ENCODE data around the gene RAB20.

RAB20 gene

DNA sequence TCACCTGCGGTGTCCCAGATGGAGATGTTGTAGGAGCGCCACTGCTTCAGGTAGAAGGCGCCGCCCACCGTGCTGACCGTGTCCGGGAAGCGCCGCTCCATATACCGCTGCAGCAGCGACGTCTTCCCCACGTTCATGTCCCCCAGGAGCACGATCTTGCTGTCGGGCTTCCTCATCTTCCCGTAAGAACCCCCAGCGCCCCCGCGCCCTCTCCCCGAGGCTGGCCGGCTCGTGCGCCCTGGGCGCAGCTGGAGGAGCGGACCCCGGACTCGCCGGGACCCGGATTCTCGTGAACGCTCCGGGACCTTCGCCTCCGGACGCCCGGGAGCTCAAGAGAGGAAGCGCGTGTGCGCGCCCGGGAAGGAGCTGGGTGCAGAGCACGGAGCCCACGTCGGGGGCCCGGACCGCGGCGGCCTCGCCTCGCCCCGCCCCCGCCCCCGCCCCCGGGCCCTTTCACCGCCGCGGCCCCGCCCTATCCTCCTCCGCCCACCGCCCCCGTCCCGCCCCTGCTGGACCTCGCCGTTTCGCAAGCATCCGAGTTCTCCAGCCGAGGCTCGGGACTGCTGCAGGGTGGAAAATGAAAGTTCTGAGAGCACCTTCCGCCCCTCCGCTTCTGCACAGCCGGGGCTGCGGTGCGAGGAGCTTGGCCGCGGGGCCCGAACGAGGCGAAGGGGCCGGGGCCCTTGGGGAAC is at the start of gene RAB20:
TSS of gene RAB20 (minus strand) at position 379 of the 692 bp plus-strand sequence. CDS start at position 176, 203 bp downstream.
- TF ChIP-seq EP300 (IDR thresholded peaks at IDR 0.05; ENCODE audit: borderline replicate concordance) (no peak), CEBPB (IDR thresholded peaks at IDR 0.05) (peak; percentile 94), YY1 (IDR thresholded peaks at IDR 0.05; ENCODE audit: low read depth) (peak; percentile 28; the same call in 1 of the 2 replicates), TAF1 (IDR thresholded peaks at IDR 0.05; ENCODE audit: low read depth) (peak; percentile 66; the same call in 1 of the 2 replicates), EGR1 (IDR thresholded peaks at IDR 0.05) (peak; percentile 80), NFIC (IDR thresholded peaks at IDR 0.05) (no peak)
- TF ChIP-seq, protein P1, sequence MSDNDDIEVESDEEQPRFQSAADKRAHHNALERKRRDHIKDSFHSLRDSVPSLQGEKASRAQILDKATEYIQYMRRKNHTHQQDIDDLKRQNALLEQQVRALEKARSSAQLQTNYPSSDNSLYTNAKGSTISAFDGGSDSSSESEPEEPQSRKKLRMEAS (IDR thresholded peaks at IDR 0.05): peak; percentile 60; the same call in 1 of the 2 replicates

DNA sequence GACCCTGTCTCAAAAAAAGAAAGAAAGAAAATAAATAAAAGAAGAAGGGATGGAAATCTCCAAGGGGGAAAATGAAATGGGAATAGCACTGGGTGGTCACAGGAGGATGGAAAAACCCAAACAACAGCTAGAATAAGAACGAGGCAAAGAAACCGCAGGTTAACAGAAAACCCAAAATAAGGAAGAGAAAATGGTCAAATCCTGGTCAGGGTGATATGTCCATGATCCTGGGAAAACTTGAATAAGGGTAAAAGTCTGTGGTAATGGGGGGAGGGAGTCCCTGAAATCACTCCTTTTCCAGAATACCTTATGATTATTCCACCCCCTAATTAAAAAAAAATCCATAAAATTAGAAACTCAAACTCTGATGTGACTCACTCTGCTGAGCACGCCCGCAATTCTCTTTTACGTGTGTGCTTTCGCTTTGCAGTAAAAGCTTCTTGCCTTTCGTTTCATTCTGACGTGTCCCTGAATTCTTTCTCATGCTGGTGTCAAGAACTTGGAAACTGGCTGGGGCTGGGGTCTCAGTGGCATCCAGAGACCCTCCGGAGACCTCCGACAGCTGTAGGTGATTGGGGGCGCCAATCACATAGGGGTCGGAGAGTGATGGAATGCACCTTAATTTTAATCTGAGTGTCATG is 49.6 kb upstream of the RAB20 start:
- no peak for TF ChIP-seq EP300 (IDR thresholded peaks at IDR 0.05; ENCODE audit: borderline replicate concordance)
- TF ChIP-seq TCF12 (IDR thresholded peaks at IDR 0.05; ENCODE audit: low read depth): no peak
- no peak for TF ChIP-seq EGR1 (IDR thresholded peaks at IDR 0.05)
- TF ChIP-seq, protein P1 (IDR thresholded peaks at IDR 0.05): no peak
- TF ChIP-seq TAF1 (IDR thresholded peaks at IDR 0.05; ENCODE audit: low read depth): no peak
- TF ChIP-seq USF1 (IDR thresholded peaks at IDR 0.05): no peak
- TF ChIP-seq NFIC (IDR thresholded peaks at IDR 0.05): no peak

DNA sequence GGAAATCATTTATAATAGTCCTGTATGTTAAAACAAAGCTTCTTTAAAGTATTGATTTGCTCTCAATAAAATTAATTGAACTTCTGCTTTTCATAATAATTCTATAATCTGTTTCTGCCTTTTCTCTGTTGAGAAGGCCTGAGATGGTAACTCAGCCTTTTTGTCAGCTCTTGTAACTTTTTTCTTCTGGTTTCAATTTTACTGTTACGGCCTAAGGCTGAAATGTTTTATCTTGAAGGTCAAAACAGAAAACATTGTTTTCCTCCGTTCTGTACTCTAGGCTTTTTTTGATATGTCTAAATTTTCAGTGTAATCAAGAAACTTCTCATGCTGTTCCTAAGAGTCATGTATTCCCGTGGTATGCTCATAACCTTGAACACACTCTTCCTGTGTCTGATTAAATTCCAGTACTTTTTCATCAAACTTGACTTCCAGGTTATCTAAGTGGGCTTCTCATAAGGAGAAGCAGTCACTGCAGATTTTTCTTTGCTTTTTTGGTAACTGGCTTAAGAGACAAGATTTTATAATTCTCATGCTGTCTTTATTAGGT is 46.2 kb upstream of the RAB20 start:
- TF ChIP-seq EGR1 (IDR thresholded peaks at IDR 0.05): no peak
- TF ChIP-seq ZBTB7A (IDR thresholded peaks at IDR 0.05; ENCODE audit: low read depth): no peak
- TF ChIP-seq, protein P1 (IDR thresholded peaks at IDR 0.05): no peak

DNA sequence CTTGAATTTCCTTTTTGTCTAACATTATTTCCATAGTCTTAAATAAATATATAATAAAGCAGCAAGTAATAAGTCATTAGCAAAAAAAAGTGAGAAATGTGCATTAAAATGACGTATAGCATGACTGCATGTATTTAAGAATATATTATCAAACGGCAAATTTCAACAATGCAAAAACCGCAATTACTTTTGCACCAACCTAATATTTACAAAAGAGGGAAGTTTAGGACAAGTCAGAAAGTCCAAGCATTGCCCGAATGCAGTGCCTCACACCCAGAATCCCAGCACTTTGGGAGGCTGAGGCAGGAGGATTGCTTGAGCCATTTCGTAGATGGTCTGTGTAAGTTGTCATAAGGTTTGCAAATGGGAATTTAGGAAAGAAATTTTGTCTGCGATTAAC is 43.6 kb upstream of the RAB20 start:
- TF ChIP-seq NFIC (IDR thresholded peaks at IDR 0.05): no peak
- TF ChIP-seq FOXM1 (IDR thresholded peaks at IDR 0.05; ENCODE audit: borderline replicate concordance, low read depth): no peak
- TF ChIP-seq YY1 (IDR thresholded peaks at IDR 0.05; ENCODE audit: low read depth): no peak
- no peak for TF ChIP-seq CREB1 (IDR thresholded peaks at IDR 0.05; ENCODE audit: low read depth)
- TF ChIP-seq USF1 (IDR thresholded peaks at IDR 0.05): no peak
- TF ChIP-seq, protein P2, sequence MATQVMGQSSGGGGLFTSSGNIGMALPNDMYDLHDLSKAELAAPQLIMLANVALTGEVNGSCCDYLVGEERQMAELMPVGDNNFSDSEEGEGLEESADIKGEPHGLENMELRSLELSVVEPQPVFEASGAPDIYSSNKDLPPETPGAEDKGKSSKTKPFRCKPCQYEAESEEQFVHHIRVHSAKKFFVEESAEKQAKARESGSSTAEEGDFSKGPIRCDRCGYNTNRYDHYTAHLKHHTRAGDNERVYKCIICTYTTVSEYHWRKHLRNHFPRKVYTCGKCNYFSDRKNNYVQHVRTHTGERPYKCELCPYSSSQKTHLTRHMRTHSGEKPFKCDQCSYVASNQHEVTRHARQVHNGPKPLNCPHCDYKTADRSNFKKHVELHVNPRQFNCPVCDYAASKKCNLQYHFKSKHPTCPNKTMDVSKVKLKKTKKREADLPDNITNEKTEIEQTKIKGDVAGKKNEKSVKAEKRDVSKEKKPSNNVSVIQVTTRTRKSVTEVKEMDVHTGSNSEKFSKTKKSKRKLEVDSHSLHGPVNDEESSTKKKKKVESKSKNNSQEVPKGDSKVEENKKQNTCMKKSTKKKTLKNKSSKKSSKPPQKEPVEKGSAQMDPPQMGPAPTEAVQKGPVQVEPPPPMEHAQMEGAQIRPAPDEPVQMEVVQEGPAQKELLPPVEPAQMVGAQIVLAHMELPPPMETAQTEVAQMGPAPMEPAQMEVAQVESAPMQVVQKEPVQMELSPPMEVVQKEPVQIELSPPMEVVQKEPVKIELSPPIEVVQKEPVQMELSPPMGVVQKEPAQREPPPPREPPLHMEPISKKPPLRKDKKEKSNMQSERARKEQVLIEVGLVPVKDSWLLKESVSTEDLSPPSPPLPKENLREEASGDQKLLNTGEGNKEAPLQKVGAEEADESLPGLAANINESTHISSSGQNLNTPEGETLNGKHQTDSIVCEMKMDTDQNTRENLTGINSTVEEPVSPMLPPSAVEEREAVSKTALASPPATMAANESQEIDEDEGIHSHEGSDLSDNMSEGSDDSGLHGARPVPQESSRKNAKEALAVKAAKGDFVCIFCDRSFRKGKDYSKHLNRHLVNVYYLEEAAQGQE (IDR thresholded peaks at IDR 0.05; ENCODE audit: low read depth): no peak
- TF ChIP-seq ZBTB7A (IDR thresholded peaks at IDR 0.05; ENCODE audit: low read depth): no peak
- no peak for TF ChIP-seq TAF1 (IDR thresholded peaks at IDR 0.05; ENCODE audit: low read depth)
- TF ChIP-seq CEBPB (IDR thresholded peaks at IDR 0.05): no peak
- no peak for TF ChIP-seq EP300 (IDR thresholded peaks at IDR 0.05; ENCODE audit: borderline replicate concordance)
- TF ChIP-seq RAD21 (IDR thresholded peaks at IDR 0.05; ENCODE audit: low read depth): no peak
- no peak for TF ChIP-seq EGR1 (IDR thresholded peaks at IDR 0.05)
- TF ChIP-seq TCF12 (IDR thresholded peaks at IDR 0.05; ENCODE audit: low read depth): no peak

GRCh38 chr13:110600980-110601379 is 39.5 kb upstream of the RAB20 start:
- TF ChIP-seq YY1 (IDR thresholded peaks at IDR 0.05; ENCODE audit: low read depth) (no peak), CREB1 (IDR thresholded peaks at IDR 0.05; ENCODE audit: low read depth) (no peak), CEBPB (IDR thresholded peaks at IDR 0.05) (no peak), RAD21 (IDR thresholded peaks at IDR 0.05; ENCODE audit: low read depth) (no peak), EP300 (IDR thresholded peaks at IDR 0.05; ENCODE audit: borderline replicate concordance) (no peak), TAF1 (IDR thresholded peaks at IDR 0.05; ENCODE audit: low read depth) (no peak), TEAD4 (IDR thresholded peaks at IDR 0.05) (no peak), TCF12 (IDR thresholded peaks at IDR 0.05; ENCODE audit: low read depth) (no peak), EGR1 (IDR thresholded peaks at IDR 0.05) (no peak), FOXM1 (IDR thresholded peaks at IDR 0.05; ENCODE audit: borderline replicate concordance, low read depth) (no peak), NFIC (IDR thresholded peaks at IDR 0.05) (no peak), ZBTB7A (IDR thresholded peaks at IDR 0.05; ENCODE audit: low read depth) (no peak), USF1 (IDR thresholded peaks at IDR 0.05) (no peak)
- TF ChIP-seq, protein P1 (IDR thresholded peaks at IDR 0.05): no peak
- TF ChIP-seq, protein P2 (IDR thresholded peaks at IDR 0.05; ENCODE audit: low read depth): no peak

All from Ishikawa (cell line).